Thyroid gland (tissue), 4 donors: Measurements from ENCODE around the gene SHTN1.

ENCODE experiments used
- POLR2A ChIP-seq, 2 donors: fragments of 450-650 bp; IDR thresholded peaks; one replicate each; pipeline ENCODE4 v1.6.1; 2017; ENCODE audit warnings: antibody characterized with exemption in 2 of 2, mild to moderate bottlenecking in 2 of 2, moderate library complexity in 1 of 2
- TF ChIP-seq, protein P1 (sequence below), 6 experiments: fragments of 200-600 bp in 3 of 6; fragments of 450-650 bp in 3 of 6; sonication (generic) in 3 of 6; IDR thresholded peaks; one replicate each; pipeline ENCODE4 v1.5.1; 2016 to 2019; ENCODE audit warnings: antibody characterized with exemption in 6 of 6, mild to moderate bottlenecking in 2 of 6, inconsistent platforms in 1 of 6, moderate library complexity in 1 of 6

DNA sequence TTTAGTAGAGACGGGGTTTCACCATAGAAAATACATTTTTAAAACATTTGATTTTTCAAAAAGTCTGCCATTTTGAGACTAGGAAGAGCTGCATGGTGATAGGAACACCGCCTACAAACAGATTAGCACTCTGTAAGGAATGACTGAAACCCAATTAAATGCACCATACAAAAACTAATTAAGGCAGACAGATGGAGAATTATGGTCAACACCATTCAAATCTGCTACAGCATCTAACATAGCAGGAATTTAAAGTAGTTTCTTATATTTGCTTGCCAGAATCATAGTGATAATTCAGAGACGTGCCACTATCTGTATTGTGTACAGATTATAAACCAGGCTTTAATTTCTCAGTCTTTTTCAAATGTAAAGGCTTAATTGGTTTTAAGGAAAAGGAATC is 87.5 kb downstream of the SHTN1 start:
- TF ChIP-seq, protein P1, sequence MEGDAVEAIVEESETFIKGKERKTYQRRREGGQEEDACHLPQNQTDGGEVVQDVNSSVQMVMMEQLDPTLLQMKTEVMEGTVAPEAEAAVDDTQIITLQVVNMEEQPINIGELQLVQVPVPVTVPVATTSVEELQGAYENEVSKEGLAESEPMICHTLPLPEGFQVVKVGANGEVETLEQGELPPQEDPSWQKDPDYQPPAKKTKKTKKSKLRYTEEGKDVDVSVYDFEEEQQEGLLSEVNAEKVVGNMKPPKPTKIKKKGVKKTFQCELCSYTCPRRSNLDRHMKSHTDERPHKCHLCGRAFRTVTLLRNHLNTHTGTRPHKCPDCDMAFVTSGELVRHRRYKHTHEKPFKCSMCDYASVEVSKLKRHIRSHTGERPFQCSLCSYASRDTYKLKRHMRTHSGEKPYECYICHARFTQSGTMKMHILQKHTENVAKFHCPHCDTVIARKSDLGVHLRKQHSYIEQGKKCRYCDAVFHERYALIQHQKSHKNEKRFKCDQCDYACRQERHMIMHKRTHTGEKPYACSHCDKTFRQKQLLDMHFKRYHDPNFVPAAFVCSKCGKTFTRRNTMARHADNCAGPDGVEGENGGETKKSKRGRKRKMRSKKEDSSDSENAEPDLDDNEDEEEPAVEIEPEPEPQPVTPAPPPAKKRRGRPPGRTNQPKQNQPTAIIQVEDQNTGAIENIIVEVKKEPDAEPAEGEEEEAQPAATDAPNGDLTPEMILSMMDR (IDR thresholded peaks at IDR 0.05), result no peak
- TF ChIP-seq POLR2A (IDR thresholded peaks at IDR 0.05), result no peak
